ENCODE results near the gene SGK1. TPM values are rescaled to one million over a fixed set of nuclear protein-coding genes. Genes with fewer than 3 reads are reported as not detected.
"Not testable (repeated sequence)": the region's sequence is repeated elsewhere in the genome, so short reads cannot be mapped to it uniquely, and the experiment has no call there.

Gene SGK1
- total RNA-seq, 4 donors from 2014 or later = 172 to 1,533 (median 978) TPM

- DNase-seq = no peak
- Histone ChIP-seq H3K9me3 (no peaks in the 10 kb centered on the region), H3K36me3 (no peaks in the 10 kb centered on the region), H3K4me3 (no peak overlapping the region), H3K27ac (no peak overlapping the region), H3K27me3 (no peaks in the 10 kb centered on the region), H3K4me1 (no peaks in the 10 kb centered on the region)
- TF ChIP-seq CTCF (IDR thresholded peaks at IDR 0.05) (no peak), POLR2A (IDR thresholded peaks at IDR 0.05) (no peak)
Observed at GRCh38 chr6:134339216-134339615, 21.3 kb upstream of the SGK1 start.

- Histone ChIP-seq H3K27ac (no peak overlapping the region), H3K4me3 (no peak overlapping the region), H3K27me3 (no peaks in the 10 kb centered on the region), H3K36me3 (no peaks in the 10 kb centered on the region), H3K4me1 (no peaks in the 10 kb centered on the region), H3K9me3 (no peaks in the 10 kb centered on the region)
- DNase-seq = no peak
- no peak for TF ChIP-seq POLR2A (IDR thresholded peaks at IDR 0.05)
Observed at GRCh38 chr6:134331256-134331655, 13.3 kb upstream of the SGK1 start.

GRCh38 chr6:134330555-134330954 is 12.6 kb upstream of the SGK1 start:
- Histone ChIP-seq H3K27me3 (no peaks in the 10 kb centered on the region), H3K4me3 (no peak overlapping the region), H3K36me3 (no peaks in the 10 kb centered on the region), H3K4me1 (no peaks in the 10 kb centered on the region), H3K27ac (no peak overlapping the region), H3K9me3 (no peaks in the 10 kb centered on the region)
- no peak for DNase-seq
- no peak for TF ChIP-seq CTCF (IDR thresholded peaks at IDR 0.05)
- TF ChIP-seq POLR2A (IDR thresholded peaks at IDR 0.05) = no peak

- Histone ChIP-seq H3K4me3 (no peak overlapping the region), H3K27ac (no peak overlapping the region), H3K4me1 (no peaks in the 10 kb centered on the region), H3K36me3 (no peaks in the 10 kb centered on the region), H3K27me3 (no peaks in the 10 kb centered on the region), H3K9me3 (no peaks in the 10 kb centered on the region)
- TF ChIP-seq CTCF (IDR thresholded peaks at IDR 0.05) = no peak
- TF ChIP-seq POLR2A (IDR thresholded peaks at IDR 0.05) = no peak
- DNase-seq = no peak
Observed at GRCh38 chr6:134328792-134329191, 10.9 kb upstream of the SGK1 start.

GRCh38 chr6:134328138-134328537 is 10.2 kb upstream of the SGK1 start:
- no peak for DNase-seq
- no peaks in the 10 kb centered on the region for H3K27me3 ChIP-seq
- no peak for TF ChIP-seq POLR2A (IDR thresholded peaks at IDR 0.05)
- H3K9me3 ChIP-seq = no peaks in the 10 kb centered on the region
- no peaks in the 10 kb centered on the region for H3K36me3 ChIP-seq
- no peak overlapping the region for H3K4me3 ChIP-seq
- H3K4me1 ChIP-seq = no peaks in the 10 kb centered on the region
- H3K27ac ChIP-seq = no peak overlapping the region

GRCh38 chr6:134326192-134326591 is 8.3 kb upstream of the SGK1 start:
- H3K27me3 ChIP-seq, DNase-seq, H3K9me3 ChIP-seq, H3K27ac ChIP-seq, H3K36me3 ChIP-seq, H3K4me1 ChIP-seq, H3K4me3 ChIP-seq: not testable (repeated sequence)

GRCh38 chr6:134324766-134325165 is 6.9 kb upstream of the SGK1 start:
- no peak overlapping the region for H3K4me3 ChIP-seq
- no peak for TF ChIP-seq POLR2A (IDR thresholded peaks at IDR 0.05)
- no peak for TF ChIP-seq CTCF (IDR thresholded peaks at IDR 0.05)

More at GRCh38 chr6:134324766-134325165, 6.9 kb upstream of the SGK1 start:
- DNase-seq = no peak
- Histone ChIP-seq H3K4me1 (no peaks in the 10 kb centered on the region), H3K36me3 (no peaks in the 10 kb centered on the region), H3K9me3 (no peaks in the 10 kb centered on the region), H3K27me3 (no peaks in the 10 kb centered on the region), H3K27ac (no peak overlapping the region)

Measured in Peyer's patch (tissue), 4 donors.